HepG2 (cell line): ENCODE results near the gene NEK8.

Source experiments
- CHD2 ChIP-seq: IDR thresholded peaks from 2 replicates; pipeline ENCODE4 v1.6.1; 2011; ENCODE audit warnings: low read depth, low read length, improper control_type of control experiment
- EHMT2 ChIP-seq: fragments of 200-600 bp; sonication (generic); IDR thresholded peaks from 2 replicates; pipeline ENCODE4 v1.7.0; 2017; ENCODE audit warnings: antibody characterized with exemption, low read depth, low read length, borderline replicate concordance
- HMGXB3 ChIP-seq: sonication (generic); formaldehyde crosslinking; IDR thresholded peaks from 2 replicates; pipeline ENCODE4 v1.4.0; 2020; ENCODE audit warnings: missing genetic modification reagents, borderline replicate concordance
- KDM1A ChIP-seq: IDR thresholded peaks from 2 replicates; pipeline ENCODE4 v1.6.1; 2016; ENCODE audit warnings: missing compliant biosample characterization
- KDM5A ChIP-seq: fragments of 200-600 bp; sonication (generic); IDR thresholded peaks from 2 replicates; pipeline ENCODE4 v1.7.0; 2018; ENCODE audit warnings: antibody characterized with exemption, mild to moderate bottlenecking, low read length, borderline replicate concordance
- NR1H2 ChIP-seq: sonication (generic); formaldehyde crosslinking; IDR thresholded peaks from 2 replicates; pipeline ENCODE4 v1.8.1; 2022; ENCODE audit warnings: low read depth, missing genetic modification reagents, borderline replicate concordance
- NR2C2 ChIP-seq: sonication (generic); formaldehyde crosslinking; IDR thresholded peaks from 2 replicates; pipeline ENCODE4 v1.4.0; 2020; ENCODE audit warnings: missing genetic modification reagents, mild to moderate bottlenecking, moderate library complexity, borderline replicate concordance
- PBX3 ChIP-seq: sonication (generic); formaldehyde crosslinking; IDR thresholded peaks from 2 replicates; pipeline ENCODE4 v1.8.1; 2023; ENCODE audit warnings: missing genetic modification reagents, inconsistent platforms, borderline replicate concordance
- PRPF4 ChIP-seq: fragments of 200-400 bp; formaldehyde crosslinking; IDR thresholded peaks from 2 replicates; pipeline ENCODE4 v1.6.1; 2016; ENCODE audit warnings: low read length, low read depth; ENCODE audit not compliant: poor library complexity, severe bottlenecking
- RBM39 ChIP-seq: fragments of 200-400 bp; formaldehyde crosslinking; IDR thresholded peaks from one replicate; pipeline ENCODE4 v1.6.1; 2018; ENCODE audit warnings: antibody characterized with exemption, mild to moderate bottlenecking, low read depth, low read length; ENCODE audit not compliant: poor library complexity, severe bottlenecking
- TARDBP ChIP-seq: sonication (generic); formaldehyde crosslinking; IDR thresholded peaks from 2 replicates; pipeline ENCODE4 v1.8.0; 2022; ENCODE audit warnings: mild to moderate bottlenecking, missing genetic modification reagents
- ZFP1 ChIP-seq: IDR thresholded peaks from 2 replicates; pipeline ENCODE4 v1.6.1; 2016
- ZNF124 ChIP-seq: sonication (generic); formaldehyde crosslinking; IDR thresholded peaks from 2 replicates; pipeline ENCODE4 v1.4.0; 2020; ENCODE audit warnings: missing genetic modification reagents

GRCh38 chr17:28689011-28689410, 39.6 kb upstream of the NEK8 start:
- TF ChIP-seq PBX3 (CRISPR knock-in tag): no peak
- no peak for TF ChIP-seq KDM5A
- no peak for TF ChIP-seq HMGXB3
- no peak for TF ChIP-seq KDM1A (CRISPR knock-in tag)
- no peak for TF ChIP-seq EHMT2
- TF ChIP-seq NR1H2 (CRISPR knock-in tag): no peak
- TF ChIP-seq ZNF124 (CRISPR knock-in tag): no peak
- TF ChIP-seq CHD2: no peak
- no peak for TF ChIP-seq PRPF4
- no peak for TF ChIP-seq ZFP1 (CRISPR knock-in tag)
- no peak for TF ChIP-seq RBM39
- no peak for TF ChIP-seq TARDBP
- no peak for TF ChIP-seq NR2C2 (CRISPR knock-in tag)
